IMR-90 (cell line): ENCODE measurements around the gene AFG1L. TPM values are rescaled to one million over a fixed set of nuclear protein-coding genes. Genes with fewer than 3 reads are reported as not detected.

ENCODE experiments used
- ATAC-seq: fragments of 200-7000 bp; cut with Tn5 transposase; 2 replicates; pipeline ENCODE4 v1.9.1; 2020; ENCODE audit warnings: low read depth, mild to moderate bottlenecking, moderate library complexity
- BruUV-seq: library from RNA; stranded (reverse); fragments of 400-500 nt; replicated peaks from 2 replicates; lab custom pipeline; 2021; lab: Mats Ljungman, UMichigan
- CTCF ChIA-PET: fragments of 300-600 bp; formaldehyde crosslinking; extraction: SDS; loops from one replicate; lab custom pipeline; 2021; ENCODE audit warnings: antibody characterized with exemption; lab: Yijun Ruan, JAX
- POLR2A ChIA-PET: fragments of 300-600 bp; sonication (Branson Sonifier 250); formaldehyde crosslinking; loops from one replicate; lab custom pipeline; 2022; ENCODE audit warnings: antibody characterized with exemption; ENCODE audit not compliant: unreplicated experiment; lab: Charles Lee
- DNase-seq: peaks from one replicate; pipeline ENCODE4 v3.0.0; 2013
- H2AFZ ChIP-seq: replicated peaks from 2 replicates; pipeline ENCODE3; 2013; ENCODE audit warnings: low read length, mild to moderate bottlenecking; ENCODE audit not compliant: poor library complexity
- H2AK5ac ChIP-seq: 2 replicates; pipeline ENCODE4 v1.6.1; 2013; ENCODE audit warnings: low read depth, low read length, inconsistent platforms
- H2AK9ac ChIP-seq: replicated peaks from 2 replicates; pipeline ENCODE3; 2013; ENCODE audit warnings: mild to moderate bottlenecking, low read depth, low read length, moderate library complexity; ENCODE audit not compliant: poor library complexity
- H2BK120ac ChIP-seq: 2 replicates; pipeline ENCODE4 v1.6.1; 2013; ENCODE audit warnings: low read depth, low read length, inconsistent platforms
- H2BK15ac ChIP-seq: 3 replicates; pipeline ENCODE4 v1.6.1; 2013; ENCODE audit warnings: low read depth, low read length, inconsistent platforms
- H2BK20ac ChIP-seq: 2 replicates; pipeline ENCODE4 v1.6.1; 2013; ENCODE audit warnings: low read depth, mild to moderate bottlenecking, inconsistent platforms, low read length, moderate library complexity
- H2BK5ac ChIP-seq: 2 replicates; pipeline ENCODE4 v1.6.1; 2013; ENCODE audit warnings: mild to moderate bottlenecking, low read depth, low read length, inconsistent platforms; ENCODE audit not compliant: poor library complexity, severe bottlenecking
- H3K14ac ChIP-seq: replicated peaks from 2 replicates; pipeline ENCODE4 v1.6.1; 2013; ENCODE audit warnings: low read depth, low read length, inconsistent platforms
- H3K18ac ChIP-seq: 2 replicates; pipeline ENCODE4 v1.6.1; 2013; ENCODE audit warnings: low read depth, low read length, control low read depth
- H3K23ac ChIP-seq: 2 replicates; pipeline ENCODE4 v1.6.1; 2013; ENCODE audit warnings: low read depth, low read length, inconsistent platforms
- H3K27ac ChIP-seq: 2 replicates; pipeline ENCODE4 v1.5.1; 2013; ENCODE audit warnings: mild to moderate bottlenecking, control low read depth, low read length; ENCODE audit not compliant: insufficient read depth
- H3K27me3 ChIP-seq: 2 replicates; pipeline ENCODE4 v1.6.1; 2013; ENCODE audit warnings: low read length; ENCODE audit not compliant: control insufficient read depth, insufficient read depth
- H3K36me3 ChIP-seq: 2 replicates; pipeline ENCODE4 v1.6.1; 2013; ENCODE audit warnings: low read length, mixed read lengths; ENCODE audit not compliant: control insufficient read depth, insufficient read depth
- H3K4ac ChIP-seq: 2 replicates; pipeline ENCODE4 v1.6.1; 2013; ENCODE audit warnings: low read depth, low read length, inconsistent platforms
- H3K4me1 ChIP-seq: 2 replicates; pipeline ENCODE4 v1.6.1; 2013; ENCODE audit warnings: low read length, mixed read lengths; ENCODE audit not compliant: control insufficient read depth, insufficient read depth
- H3K4me2 ChIP-seq: 2 replicates; pipeline ENCODE4 v1.6.1; 2013; ENCODE audit warnings: low read depth, mild to moderate bottlenecking, control low read depth, low read length, moderate library complexity
- H3K4me3 ChIP-seq: 2 replicates; pipeline ENCODE4 v1.5.1; 2013; ENCODE audit warnings: low read depth, mild to moderate bottlenecking, control low read depth, low read length, moderate library complexity; ENCODE audit not compliant: insufficient read depth
- H3K56ac ChIP-seq: 2 replicates; pipeline ENCODE4 v1.6.1; 2013; ENCODE audit warnings: low read length, inconsistent platforms; ENCODE audit not compliant: insufficient read depth; ENCODE audit errors: extremely low read depth
- H3K79me1 ChIP-seq, 2 experiments: 2 replicates each; pipeline ENCODE4 v1.6.1; 2013; ENCODE audit warnings: low read length in 2 of 2, inconsistent platforms in 1 of 2, low read depth in 1 of 2
- H3K9ac ChIP-seq: 2 replicates; pipeline ENCODE4 v1.6.1; 2013; ENCODE audit warnings: low read depth, low read length, control low read depth
- H3K9me1 ChIP-seq: 2 replicates; pipeline ENCODE4 v1.6.1; 2013; ENCODE audit warnings: low read length, inconsistent platforms; ENCODE audit not compliant: insufficient read depth
- H3K9me3 ChIP-seq: 2 replicates; pipeline ENCODE4 v1.6.1; 2013; ENCODE audit warnings: low read length; ENCODE audit not compliant: control insufficient read depth, insufficient read depth
- H4K20me1 ChIP-seq: 2 replicates; pipeline ENCODE4 v1.6.1; 2013; ENCODE audit warnings: low read length, inconsistent platforms; ENCODE audit not compliant: insufficient read depth
- H4K5ac ChIP-seq: 2 replicates; pipeline ENCODE4 v1.6.1; 2013; ENCODE audit warnings: mild to moderate bottlenecking, low read depth, low read length, control low read depth
- H4K8ac ChIP-seq, 2 experiments: 2 replicates each; pipeline ENCODE4 v1.6.1; 2013; ENCODE audit warnings: low read depth in 2 of 2, low read length in 2 of 2, control low read depth in 1 of 2, inconsistent platforms in 1 of 2
- H4K91ac ChIP-seq: 2 replicates; pipeline ENCODE4 v1.6.1; 2013; ENCODE audit warnings: low read depth, low read length, inconsistent platforms; ENCODE audit not compliant: insufficient read depth
- BHLHE40 ChIP-seq: fragments of 150-350 bp; IDR thresholded peaks from 2 replicates; pipeline ENCODE4 v1.6.1; 2016; ENCODE audit warnings: mild to moderate bottlenecking, low read depth, low read length
- CEBPB ChIP-seq: IDR thresholded peaks from 2 replicates; pipeline ENCODE4 v1.6.1; 2012; ENCODE audit warnings: low read depth, low read length, improper control_type of control experiment
- CHD1 ChIP-seq: IDR thresholded peaks from 2 replicates; pipeline ENCODE4 v1.6.1; 2012; ENCODE audit warnings: low read depth, low read length, improper control_type of control experiment
- CTCF ChIP-seq: conservative IDR thresholded peaks from 2 replicates; pipeline ENCODE4 v1.5.1; 2012; ENCODE audit warnings: mild to moderate bottlenecking, low read depth, low read length, improper control_type of control experiment
- FOS ChIP-seq: fragments of 150-350 bp; IDR thresholded peaks from 2 replicates; pipeline ENCODE4 v1.6.1; 2016; ENCODE audit warnings: low read depth, low read length
- MAFK ChIP-seq: IDR thresholded peaks from 2 replicates; pipeline ENCODE4 v1.6.1; 2012; ENCODE audit warnings: low read depth, low read length, improper control_type of control experiment
- MAZ ChIP-seq: IDR thresholded peaks from 2 replicates; pipeline ENCODE4 v1.6.1; 2012; ENCODE audit warnings: low read depth, mild to moderate bottlenecking, low read length, improper control_type of control experiment, moderate library complexity, borderline replicate concordance
- MXI1 ChIP-seq: IDR thresholded peaks from 2 replicates; pipeline ENCODE4 v1.6.1; 2012; ENCODE audit warnings: low read depth, mild to moderate bottlenecking, low read length, moderate library complexity, borderline replicate concordance
- NFE2L2 ChIP-seq: fragments of 150-350 bp; IDR thresholded peaks from 2 replicates; pipeline ENCODE4 v1.6.1; 2016; ENCODE audit warnings: low read depth, mild to moderate bottlenecking, low read length
- POLR2A ChIP-seq: IDR thresholded peaks from 2 replicates; pipeline ENCODE4 v1.6.1; 2012; ENCODE audit warnings: mild to moderate bottlenecking, low read depth, low read length
- RAD21 ChIP-seq: IDR thresholded peaks from 2 replicates; pipeline ENCODE4 v1.6.1; 2012; ENCODE audit warnings: low read length, improper control_type of control experiment
- RCOR1 ChIP-seq: IDR thresholded peaks from 2 replicates; pipeline ENCODE4 v1.6.1; 2012; ENCODE audit warnings: mild to moderate bottlenecking, low read length, improper control_type of control experiment; ENCODE audit not compliant: insufficient replicate concordance
- RFX5 ChIP-seq: IDR thresholded peaks from 2 replicates; pipeline ENCODE4 v1.8.0; 2012; ENCODE audit warnings: low read depth, mild to moderate bottlenecking, low read length, moderate library complexity
- SMC3 ChIP-seq: fragments of 150-350 bp; IDR thresholded peaks from 2 replicates; pipeline ENCODE4 v1.6.1; 2016; ENCODE audit warnings: low read depth, mild to moderate bottlenecking, antibody characterized with exemption, low read length, moderate library complexity
- WGBS, 2 experiments: methylation state at CpG; one replicate each; pipeline versions ENCODE4 v1.1.5 to v1.1.7; 2013; ENCODE audit warnings: missing lambda C conversion rate in 2 of 2; ENCODE audit not compliant: insufficient read length in 1 of 2; ENCODE audit errors: extremely low coverage in 2 of 2; 5-methylcytosine and 5-hydroxymethylcytosine counted together
- dilution Hi-C: fragments of 300-500 bp; cut with HindIII; formaldehyde crosslinking; loops from one replicate; pipeline ENCODE4 v1.14.3; 2018; ENCODE audit warnings: low sequenced_read_pairs; ENCODE audit not compliant: unreplicated experiment
- in situ Hi-C: fragments of 300-500 bp; cut with MboI; formaldehyde crosslinking; loops from 3 replicates; pipeline ENCODE4 v1.14.3; 2019; ENCODE audit warnings: low sequenced_read_pairs, inconsistent platforms, mixed read lengths
- intact Hi-C: fragments of 100-400 bp; cut with micrococcal nuclease; formaldehyde crosslinking; loops from 2 replicates; pipeline ENCODE4 v1.10.0; 2022
- polyA plus RNA-seq, 3 experiments: library from polyadenylated mRNA; depleted of rRNA; stranded (reverse); fragments of >200 nt; gene quantifications; 2 replicates each; pipeline ENCODE4 v1.2.3, GENCODE V29; 2012; ENCODE audit warnings: low replicate concordance in 1 of 3
- total RNA-seq: library from RNA; depleted of rRNA; stranded (reverse); fragments of >200 nt; gene quantifications from 2 replicates; pipeline ENCODE4 v1.2.3, GENCODE V29; 2012
- TF ChIP-seq, protein P1 (sequence below): fragments of 150-350 bp; IDR thresholded peaks from 2 replicates; pipeline ENCODE4 v1.6.1; 2016; ENCODE audit warnings: low read depth, mild to moderate bottlenecking, low read length, moderate library complexity, borderline replicate concordance
- TF ChIP-seq, protein P2 (sequence below): fragments of 150-350 bp; IDR thresholded peaks from 2 replicates; pipeline ENCODE4 v1.6.1; 2017; ENCODE audit warnings: mild to moderate bottlenecking, antibody characterized with exemption, low read length, low read depth

Gene AFG1L
- total and polyA plus RNA-seq, 2 of the 4 experiments (the other 2 are of a cell fraction), result 1.0 to 2.0 TPM

GRCh38 chr6:108302386-108302785 is 7.5 kb downstream of the AFG1L start:
- Histone ChIP-seq H3K27ac (no peak overlapping the region), H3K79me1 (no peaks in the 10 kb centered on the region; a peak in 1 of 4 replicates), H3K4ac (no peak overlapping the region), H3K56ac (no peak overlapping the region), H4K91ac (no peak overlapping the region), H4K8ac (no peak overlapping the region), H2AFZ (no peak overlapping the region), H3K9me3 (no peaks in the 10 kb centered on the region), H3K36me3 (no peaks in the 10 kb centered on the region), H3K9me1 (no peaks in the 10 kb centered on the region), H2AK9ac (no peak overlapping the region), H2BK20ac (no peak overlapping the region), H4K20me1 (no peaks in the 10 kb centered on the region), H2BK120ac (no peak overlapping the region), H3K4me1 (no peaks in the 10 kb centered on the region), H3K9ac (no peak overlapping the region), H2BK5ac (no peak overlapping the region), H3K18ac (no peak overlapping the region), H3K27me3 (no peaks in the 10 kb centered on the region), H2BK15ac (no peak overlapping the region), H2AK5ac (no peak overlapping the region), H3K4me2 (no peak overlapping the region), H4K5ac (no peak overlapping the region), H3K4me3 (no peak overlapping the region), H3K14ac (no peak overlapping the region), H3K23ac (no peak overlapping the region)
- ChIA-PET POLR2A (no interaction called here), CTCF (interaction anchor here (1.1 kb wide), 1 partner anchor 21 kb away, joined by 3 read pairs; no protein-coding TSS in a partner anchor)
- TF ChIP-seq CTCF, result no peak
- TF ChIP-seq POLR2A, result no peak
- no peak for TF ChIP-seq RCOR1
- TF ChIP-seq RFX5, result no peak
- TF ChIP-seq MAZ, result no peak
- TF ChIP-seq NFE2L2, result no peak
- no peak for TF ChIP-seq MAFK
- TF ChIP-seq FOS, result no peak
- TF ChIP-seq RAD21, result no peak
- TF ChIP-seq, protein P1, sequence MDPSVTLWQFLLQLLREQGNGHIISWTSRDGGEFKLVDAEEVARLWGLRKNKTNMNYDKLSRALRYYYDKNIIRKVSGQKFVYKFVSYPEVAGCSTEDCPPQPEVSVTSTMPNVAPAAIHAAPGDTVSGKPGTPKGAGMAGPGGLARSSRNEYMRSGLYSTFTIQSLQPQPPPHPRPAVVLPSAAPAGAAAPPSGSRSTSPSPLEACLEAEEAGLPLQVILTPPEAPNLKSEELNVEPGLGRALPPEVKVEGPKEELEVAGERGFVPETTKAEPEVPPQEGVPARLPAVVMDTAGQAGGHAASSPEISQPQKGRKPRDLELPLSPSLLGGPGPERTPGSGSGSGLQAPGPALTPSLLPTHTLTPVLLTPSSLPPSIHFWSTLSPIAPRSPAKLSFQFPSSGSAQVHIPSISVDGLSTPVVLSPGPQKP, result no peak
- no peak for TF ChIP-seq SMC3
- TF ChIP-seq MXI1, result no peak
- no peak for TF ChIP-seq CHD1
- TF ChIP-seq CEBPB, result no peak
- TF ChIP-seq, protein P2, sequence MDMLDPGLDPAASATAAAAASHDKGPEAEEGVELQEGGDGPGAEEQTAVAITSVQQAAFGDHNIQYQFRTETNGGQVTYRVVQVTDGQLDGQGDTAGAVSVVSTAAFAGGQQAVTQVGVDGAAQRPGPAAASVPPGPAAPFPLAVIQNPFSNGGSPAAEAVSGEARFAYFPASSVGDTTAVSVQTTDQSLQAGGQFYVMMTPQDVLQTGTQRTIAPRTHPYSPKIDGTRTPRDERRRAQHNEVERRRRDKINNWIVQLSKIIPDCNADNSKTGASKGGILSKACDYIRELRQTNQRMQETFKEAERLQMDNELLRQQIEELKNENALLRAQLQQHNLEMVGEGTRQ, result no peak
- TF ChIP-seq BHLHE40, result no peak
- intact Hi-C loops (no loop called here), in situ Hi-C loops (no loop called here), dilution Hi-C loops (no loop called here)
- ATAC-seq, result no peak
- no peak for DNase-seq
- BruUV-seq, result no TSS peak
- WGBS, 2 experiments, result no CpG with 5 or more reads among the region's 5 CpGs
